ENCODE measurements around the gene TBC1D9B. TPM values are rescaled to one million over a fixed set of nuclear protein-coding genes. Genes with fewer than 3 reads are reported as not detected.
A peak's percentile ranks its signal among the peaks of the same experiment; 100 is the strongest.

TBC1D9B gene
- total and polyA plus RNA-seq, 9 of the 15 experiments (the other 6 are each of a cell fraction or from before 2014, with no cell fraction given), result 2.9 to 59.1 (median 33.5) TPM

GRCh38 chr5:179812135-179812825, 95.4 kb downstream of the TBC1D9B start (continued):
- no peak for TF ChIP-seq HDAC3 (IDR thresholded peaks at IDR 0.05; ENCODE audit: borderline replicate concordance, partially characterized antibody)
- no peak for TF ChIP-seq TBP (optimal IDR thresholded peaks at IDR 0.05; ENCODE audit: low read depth, low read length)
- TF ChIP-seq ZNF24 (IDR thresholded peaks at IDR 0.05), result no peak
- TF ChIP-seq PPARD (CRISPR knock-in tag; IDR thresholded peaks at IDR 0.05), result no peak
- no peak for TF ChIP-seq TAF9B (IDR thresholded peaks at IDR 0.05; ENCODE audit: partially characterized antibody)
- no peak for TF ChIP-seq TARDBP (IDR thresholded peaks at IDR 0.05)
- TF ChIP-seq ETV5 (CRISPR knock-in tag; IDR thresholded peaks at IDR 0.05; ENCODE audit: low read depth), result peak; percentile 46; the same call in 1 of the 2 replicates
- TF ChIP-seq PTRF (tag; IDR thresholded peaks at IDR 0.05), result no peak
- no peak for TF ChIP-seq SMAD1 (IDR thresholded peaks at IDR 0.05; ENCODE audit: low read depth, low read length, partially characterized antibody)

Small RNAs within 50 kb of the gene (small RNA-seq; reads per million reads assigned to genes)
- not detected for gene RF00019

Other genes starting within 250 kb of the TBC1D9B start
Only the 7 nearest of the 8 such genes appear.
- gene CANX, start 208.9 kb downstream of the TBC1D9B start, total RNA-seq (2014; rRNA removed), result 353 and 366 TPM in 2 replicates
- 589 and 672 TPM in 2 replicates for gene CANX, start 208.9 kb downstream of the TBC1D9B start, total RNA-seq (2014; rRNA removed; fragmentation: Illumina TruSeq; extraction: Trizol)
- gene CANX, start 208.9 kb downstream of the TBC1D9B start, total RNA-seq (2015; rRNA removed; fragmentation: Illumina TruSeq; extraction: Trizol), result 630 and 666 TPM in 2 replicates
- gene CANX, start 208.9 kb downstream of the TBC1D9B start, total RNA-seq (2021), result 707 and 758 TPM in 2 replicates
- 893 and 901 TPM in 2 replicates for gene CANX, start 208.9 kb downstream of the TBC1D9B start, polyA plus RNA-seq (2011; rRNA removed)
- gene CANX, start 208.9 kb downstream of the TBC1D9B start, polyA plus RNA-seq (2014; fragmentation: Illumina TruSeq; extraction: Trizol), result 483 and 593 TPM in 2 replicates
- gene CANX, start 208.9 kb downstream of the TBC1D9B start, polyA plus RNA-seq (2014; fragmentation: Nextera tagmentation; extraction: Ambion mirVana), result 100 to 1,000 TPM; 155 to 221 TPM
- 402 and 423 TPM in 2 replicates for gene CANX, start 208.9 kb downstream of the TBC1D9B start, polyA plus RNA-seq (2014; rRNA removed)
- 7.0 and 9.4 TPM in 2 replicates for gene MAML1, start 175.1 kb downstream of the TBC1D9B start, total RNA-seq (2014; rRNA removed)
- gene MAML1, start 175.1 kb downstream of the TBC1D9B start, total RNA-seq (2014; rRNA removed; fragmentation: Illumina TruSeq; extraction: Trizol), result 4.8 and 4.9 TPM in 2 replicates
- gene MAML1, start 175.1 kb downstream of the TBC1D9B start, total RNA-seq (2015; rRNA removed; fragmentation: Illumina TruSeq; extraction: Trizol), result 7.0 and 7.5 TPM in 2 replicates
- gene MAML1, start 175.1 kb downstream of the TBC1D9B start, total RNA-seq (2021), result 16.1 and 18.4 TPM in 2 replicates
- 4.3 and 8.2 TPM in 2 replicates for gene MAML1, start 175.1 kb downstream of the TBC1D9B start, polyA plus RNA-seq (2011; rRNA removed)
- 12.7 and 13.4 TPM in 2 replicates for gene MAML1, start 175.1 kb downstream of the TBC1D9B start, polyA plus RNA-seq (2014; fragmentation: Illumina TruSeq; extraction: Trizol)
- under 1 TPM; 0.32 to 0.45 TPM for gene MAML1, start 175.1 kb downstream of the TBC1D9B start, polyA plus RNA-seq (2014; fragmentation: Nextera tagmentation; extraction: Ambion mirVana)
- gene MAML1, start 175.1 kb downstream of the TBC1D9B start, polyA plus RNA-seq (2014; rRNA removed), result 10.1 and 10.6 TPM in 2 replicates
- gene LTC4S, start 113.9 kb downstream of the TBC1D9B start, total RNA-seq (2014; rRNA removed), result 0.77 TPM in 1 of 2 replicates, not detected in the other
- gene LTC4S, start 113.9 kb downstream of the TBC1D9B start, total RNA-seq (2014; rRNA removed; fragmentation: Illumina TruSeq; extraction: Trizol), result not detected in 2 replicates
- not detected in 2 replicates for gene LTC4S, start 113.9 kb downstream of the TBC1D9B start, total RNA-seq (2015; rRNA removed; fragmentation: Illumina TruSeq; extraction: Trizol)
- 0.51 and 0.75 TPM in 2 replicates for gene LTC4S, start 113.9 kb downstream of the TBC1D9B start, total RNA-seq (2021)
- not detected in 2 replicates for gene LTC4S, start 113.9 kb downstream of the TBC1D9B start, polyA plus RNA-seq (2011; rRNA removed)
- gene LTC4S, start 113.9 kb downstream of the TBC1D9B start, polyA plus RNA-seq (2014; fragmentation: Illumina TruSeq; extraction: Trizol), result not detected in 2 replicates
- not detected for gene LTC4S, start 113.9 kb downstream of the TBC1D9B start, polyA plus RNA-seq (2014; fragmentation: Nextera tagmentation; extraction: Ambion mirVana)
- gene LTC4S, start 113.9 kb downstream of the TBC1D9B start, polyA plus RNA-seq (2014; rRNA removed), result 0.17 TPM in 1 of 2 replicates, not detected in the other
- gene MGAT4B, start 101.0 kb downstream of the TBC1D9B start, total RNA-seq (2014; rRNA removed), result 75.4 and 97.9 TPM in 2 replicates
- gene MGAT4B, start 101.0 kb downstream of the TBC1D9B start, total RNA-seq (2014; rRNA removed; fragmentation: Illumina TruSeq; extraction: Trizol), result 53.9 and 64.8 TPM in 2 replicates
- gene MGAT4B, start 101.0 kb downstream of the TBC1D9B start, total RNA-seq (2015; rRNA removed; fragmentation: Illumina TruSeq; extraction: Trizol), result 62.2 and 64.4 TPM in 2 replicates
- gene MGAT4B, start 101.0 kb downstream of the TBC1D9B start, total RNA-seq (2021), result 120 and 133 TPM in 2 replicates
- gene MGAT4B, start 101.0 kb downstream of the TBC1D9B start, polyA plus RNA-seq (2011; rRNA removed), result 77.2 and 79.8 TPM in 2 replicates
- gene MGAT4B, start 101.0 kb downstream of the TBC1D9B start, polyA plus RNA-seq (2014; fragmentation: Illumina TruSeq; extraction: Trizol), result 80.2 and 90.3 TPM in 2 replicates
- under 1 TPM; 0.34 to 0.37 TPM for gene MGAT4B, start 101.0 kb downstream of the TBC1D9B start, polyA plus RNA-seq (2014; fragmentation: Nextera tagmentation; extraction: Ambion mirVana)
- 75.9 and 88.5 TPM in 2 replicates for gene MGAT4B, start 101.0 kb downstream of the TBC1D9B start, polyA plus RNA-seq (2014; rRNA removed)
- 148 and 236 TPM in 2 replicates for gene SQSTM1, start 87.0 kb downstream of the TBC1D9B start, total RNA-seq (2014; rRNA removed)
- 32.0 and 37.6 TPM in 2 replicates for gene SQSTM1, start 87.0 kb downstream of the TBC1D9B start, total RNA-seq (2014; rRNA removed; fragmentation: Illumina TruSeq; extraction: Trizol)
- gene SQSTM1, start 87.0 kb downstream of the TBC1D9B start, total RNA-seq (2015; rRNA removed; fragmentation: Illumina TruSeq; extraction: Trizol), result 107 and 109 TPM in 2 replicates
- 148 and 151 TPM in 2 replicates for gene SQSTM1, start 87.0 kb downstream of the TBC1D9B start, total RNA-seq (2021)
- gene SQSTM1, start 87.0 kb downstream of the TBC1D9B start, polyA plus RNA-seq (2011; rRNA removed), result 44.8 and 45.2 TPM in 2 replicates
- gene SQSTM1, start 87.0 kb downstream of the TBC1D9B start, polyA plus RNA-seq (2014; fragmentation: Illumina TruSeq; extraction: Trizol), result 75.0 and 79.8 TPM in 2 replicates
- gene SQSTM1, start 87.0 kb downstream of the TBC1D9B start, polyA plus RNA-seq (2014; fragmentation: Nextera tagmentation; extraction: Ambion mirVana), result 1 to 10 TPM; 5.6 to 8.2 TPM
- gene SQSTM1, start 87.0 kb downstream of the TBC1D9B start, polyA plus RNA-seq (2014; rRNA removed), result 64.0 and 70.7 TPM in 2 replicates
- 16.8 and 22.7 TPM in 2 replicates for gene MRNIP, start 49.1 kb downstream of the TBC1D9B start, total RNA-seq (2014; rRNA removed)
- gene MRNIP, start 49.1 kb downstream of the TBC1D9B start, total RNA-seq (2014; rRNA removed; fragmentation: Illumina TruSeq; extraction: Trizol), result 7.2 and 9.7 TPM in 2 replicates
- gene MRNIP, start 49.1 kb downstream of the TBC1D9B start, total RNA-seq (2015; rRNA removed; fragmentation: Illumina TruSeq; extraction: Trizol), result 10.4 and 12.2 TPM in 2 replicates
- gene MRNIP, start 49.1 kb downstream of the TBC1D9B start, total RNA-seq (2021), result 18.4 and 20.7 TPM in 2 replicates
- gene MRNIP, start 49.1 kb downstream of the TBC1D9B start, polyA plus RNA-seq (2011; rRNA removed), result 25.6 and 35.4 TPM in 2 replicates
- gene MRNIP, start 49.1 kb downstream of the TBC1D9B start, polyA plus RNA-seq (2014; fragmentation: Illumina TruSeq; extraction: Trizol), result 18.0 and 18.5 TPM in 2 replicates
- gene MRNIP, start 49.1 kb downstream of the TBC1D9B start, polyA plus RNA-seq (2014; fragmentation: Nextera tagmentation; extraction: Ambion mirVana), result 1 to 10 TPM; 3.6 to 6.2 TPM
- gene MRNIP, start 49.1 kb downstream of the TBC1D9B start, polyA plus RNA-seq (2014; rRNA removed), result 39.0 and 42.7 TPM in 2 replicates
- gene RNF130, start 163.9 kb upstream of the TBC1D9B start, total RNA-seq (2014; rRNA removed), result 25.7 and 28.0 TPM in 2 replicates
- gene RNF130, start 163.9 kb upstream of the TBC1D9B start, total RNA-seq (2014; rRNA removed; fragmentation: Illumina TruSeq; extraction: Trizol), result 24.0 and 26.2 TPM in 2 replicates
- 39.4 and 39.5 TPM in 2 replicates for gene RNF130, start 163.9 kb upstream of the TBC1D9B start, total RNA-seq (2015; rRNA removed; fragmentation: Illumina TruSeq; extraction: Trizol)
- gene RNF130, start 163.9 kb upstream of the TBC1D9B start, total RNA-seq (2021), result 30.0 and 32.2 TPM in 2 replicates
- gene RNF130, start 163.9 kb upstream of the TBC1D9B start, polyA plus RNA-seq (2011; rRNA removed), result 29.0 and 31.4 TPM in 2 replicates
- 23.2 and 30.9 TPM in 2 replicates for gene RNF130, start 163.9 kb upstream of the TBC1D9B start, polyA plus RNA-seq (2014; fragmentation: Illumina TruSeq; extraction: Trizol)
- 1 to 10 TPM; 5.8 to 6.8 TPM for gene RNF130, start 163.9 kb upstream of the TBC1D9B start, polyA plus RNA-seq (2014; fragmentation: Nextera tagmentation; extraction: Ambion mirVana)
- gene RNF130, start 163.9 kb upstream of the TBC1D9B start, polyA plus RNA-seq (2014; rRNA removed), result 26.7 and 27.1 TPM in 2 replicates

All from K562 (cell line).